ENCODE results near the gene CNTLN.
"Not testable (repeated sequence)": the region's sequence is repeated elsewhere in the genome, so short reads cannot be mapped to it uniquely, and the experiment has no call there.

Gene CNTLN

DNA sequence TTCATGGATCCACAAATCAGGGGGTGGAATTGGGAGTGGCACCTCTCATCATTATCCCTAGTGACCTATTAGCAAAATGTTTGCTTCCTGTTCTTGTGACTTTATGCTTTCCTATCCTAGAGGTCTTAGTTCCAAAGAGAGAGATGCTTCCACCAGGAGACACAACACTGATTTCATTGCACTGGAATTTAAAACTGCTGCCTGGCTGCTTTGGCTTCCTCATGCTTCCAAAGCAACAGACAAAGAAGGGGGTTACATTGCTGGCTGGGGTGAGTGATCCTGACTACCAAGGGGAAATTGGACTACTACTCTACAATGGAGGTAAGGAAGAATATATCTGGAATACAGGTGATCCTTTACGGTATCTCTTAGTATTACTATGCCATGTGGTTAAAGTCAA is 374.9 kb downstream of the CNTLN start:
- peaks cover 8% of the 10 kb centered on the region for H3K9me3 Mint-ChIP-seq
- H3K36me3 Mint-ChIP-seq (ENCODE audit: low read depth), result no peaks in the 10 kb centered on the region
- no peaks in the 10 kb centered on the region for H3K4me1 Mint-ChIP-seq (ENCODE audit: low read depth)
- H3K4me3 Mint-ChIP-seq, result no peak overlapping the region
- DNase-seq, result no peak
- no peak overlapping the region for H3K27ac Mint-ChIP-seq
- no peaks in the 10 kb centered on the region for H3K27me3 Mint-ChIP-seq

DNA sequence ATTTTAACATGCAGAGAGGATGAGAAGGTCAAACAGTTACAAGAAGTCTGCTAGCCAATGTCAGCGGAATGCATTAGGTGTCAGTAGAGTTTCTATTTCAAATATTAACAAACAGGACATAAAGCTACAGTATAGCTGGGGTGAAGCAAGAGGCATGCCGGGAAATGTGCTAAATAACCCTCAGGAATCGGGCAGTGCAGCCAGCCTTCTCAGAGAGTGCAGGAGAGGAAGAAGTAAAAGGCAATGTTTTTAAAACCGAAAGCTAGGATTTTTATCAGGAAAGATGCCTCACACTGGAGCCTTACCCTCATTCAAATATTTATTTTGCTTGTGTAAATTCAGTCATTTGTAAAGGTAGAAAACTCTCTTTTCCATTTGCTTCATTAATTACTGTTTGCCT is 384.9 kb downstream of the CNTLN start:
- Mint-ChIP-seq H3K4me1 (ENCODE audit: low read depth) (no peaks in the 10 kb centered on the region), H3K9me3 (no peaks in the 10 kb centered on the region), H3K4me3 (no peak overlapping the region), H3K27me3 (no peaks in the 10 kb centered on the region), H3K36me3 (ENCODE audit: low read depth) (no peaks in the 10 kb centered on the region), H3K27ac (no peak overlapping the region)
- no peak for DNase-seq

DNA sequence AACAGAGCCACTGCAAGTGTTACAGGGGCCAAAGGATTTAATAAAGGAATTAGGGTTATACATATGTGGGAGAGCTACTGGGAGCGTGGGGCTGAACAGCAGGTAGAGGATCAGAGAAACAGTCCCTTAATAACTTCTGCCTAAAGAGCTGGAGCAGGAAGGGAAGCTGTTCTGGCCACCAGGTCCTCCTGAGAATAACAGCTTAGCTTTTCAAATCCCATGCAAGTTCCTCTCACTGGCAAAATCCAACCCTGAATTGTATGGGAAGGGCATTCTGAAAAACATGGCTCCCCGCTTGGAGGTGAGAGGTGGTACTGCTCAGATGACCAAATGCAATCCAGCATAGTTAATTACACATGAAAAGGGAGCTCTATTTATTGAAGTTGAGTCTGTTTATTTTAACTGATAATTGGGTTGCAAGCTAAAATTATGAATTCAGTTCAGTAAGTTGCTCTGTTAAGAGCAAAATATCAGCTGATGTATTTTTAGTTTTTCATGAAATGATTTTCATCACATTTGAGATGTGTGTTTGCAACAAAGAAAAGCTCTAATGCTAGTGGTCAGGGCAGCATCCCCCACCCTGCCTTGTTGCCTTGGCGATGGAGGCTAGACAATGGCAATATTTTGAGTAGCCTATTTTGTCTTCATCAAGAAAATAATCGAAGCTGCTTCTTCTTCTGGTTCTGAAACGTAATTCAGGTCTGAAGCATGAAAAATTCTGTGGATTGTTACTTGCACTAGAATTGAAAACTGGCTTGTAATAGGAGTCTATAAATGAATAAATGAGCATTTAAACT is 385.6 kb downstream of the CNTLN start:
- Mint-ChIP-seq H3K4me1 (ENCODE audit: low read depth) (no peaks in the 10 kb centered on the region), H3K9me3 (no peaks in the 10 kb centered on the region)

DNA sequence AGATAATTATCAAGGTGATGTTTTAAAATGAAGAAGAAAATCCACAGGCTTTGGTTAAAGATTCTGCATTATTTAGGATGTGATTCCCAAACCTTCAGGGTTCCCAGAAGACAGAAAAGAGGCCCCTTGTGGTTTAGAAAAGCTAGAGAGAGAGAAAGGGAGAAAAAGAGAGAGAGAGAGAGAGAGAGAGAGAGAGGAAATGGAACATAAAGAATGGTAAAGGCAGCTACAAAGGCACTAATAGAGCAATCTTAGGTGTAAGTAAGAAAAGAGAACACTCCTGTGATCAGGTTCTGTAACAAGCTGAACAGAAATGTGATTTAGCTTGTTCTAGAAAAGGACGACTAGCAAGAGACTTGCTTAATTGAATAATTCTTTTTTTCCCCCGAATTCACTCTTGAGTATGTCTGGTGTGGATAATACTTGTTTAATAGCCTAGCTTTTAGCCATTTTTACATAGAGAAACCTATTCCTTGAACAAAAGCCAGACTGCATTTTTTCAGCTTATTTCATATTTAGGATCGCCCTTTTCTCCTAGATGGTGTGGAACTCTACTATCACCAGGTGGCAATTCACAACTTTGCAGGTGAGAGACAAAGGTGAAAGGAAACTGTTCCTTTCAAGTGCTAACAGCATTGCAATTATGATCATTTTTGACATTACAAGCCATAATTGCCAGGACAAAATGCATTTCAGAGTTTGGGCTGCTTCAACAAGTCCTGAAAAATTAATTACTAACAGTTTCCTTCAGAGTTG is 386.4 kb downstream of the CNTLN start:
- no peaks in the 10 kb centered on the region for H3K27me3 Mint-ChIP-seq
- H3K36me3 Mint-ChIP-seq (ENCODE audit: low read depth), result no peaks in the 10 kb centered on the region
- H3K4me1 Mint-ChIP-seq (ENCODE audit: low read depth), result no peaks in the 10 kb centered on the region
- no peak for DNase-seq
- H3K27ac Mint-ChIP-seq, result no peak overlapping the region
- no peak overlapping the region for H3K4me3 Mint-ChIP-seq
- H3K9me3 Mint-ChIP-seq, result no peaks in the 10 kb centered on the region

More for the DNA sequence above, 385.6 kb downstream of the CNTLN start:
- Mint-ChIP-seq H3K27me3 (no peaks in the 10 kb centered on the region), H3K27ac (no peak overlapping the region), H3K4me3 (no peak overlapping the region), H3K36me3 (ENCODE audit: low read depth) (no peaks in the 10 kb centered on the region)
- DNase-seq, result no peak

DNA sequence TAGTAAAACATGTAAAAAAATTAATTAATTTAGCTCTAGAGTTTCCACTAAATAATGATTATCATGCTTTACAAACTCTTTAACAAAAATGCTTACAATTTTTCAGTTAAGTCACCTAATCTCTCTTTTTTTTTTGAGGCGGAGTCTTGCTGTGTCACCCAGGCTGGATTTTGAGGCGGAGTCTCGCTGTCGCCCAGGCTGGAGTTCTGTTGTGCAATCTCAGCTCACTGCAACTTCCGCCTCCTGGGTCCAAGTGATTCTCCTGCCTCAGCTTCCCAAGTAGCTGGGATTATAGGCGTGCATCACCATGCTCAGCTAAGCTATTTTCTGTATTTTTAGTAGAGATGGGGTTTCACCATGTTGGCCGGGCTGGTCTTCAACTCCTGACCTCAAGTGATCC is 391.9 kb downstream of the CNTLN start:
- not testable (repeated sequence) for H3K4me3 Mint-ChIP-seq; H3K36me3 Mint-ChIP-seq (ENCODE audit: low read depth); H3K27me3 Mint-ChIP-seq; H3K9me3 Mint-ChIP-seq; H3K4me1 Mint-ChIP-seq (ENCODE audit: low read depth); H3K27ac Mint-ChIP-seq; DNase-seq

DNA sequence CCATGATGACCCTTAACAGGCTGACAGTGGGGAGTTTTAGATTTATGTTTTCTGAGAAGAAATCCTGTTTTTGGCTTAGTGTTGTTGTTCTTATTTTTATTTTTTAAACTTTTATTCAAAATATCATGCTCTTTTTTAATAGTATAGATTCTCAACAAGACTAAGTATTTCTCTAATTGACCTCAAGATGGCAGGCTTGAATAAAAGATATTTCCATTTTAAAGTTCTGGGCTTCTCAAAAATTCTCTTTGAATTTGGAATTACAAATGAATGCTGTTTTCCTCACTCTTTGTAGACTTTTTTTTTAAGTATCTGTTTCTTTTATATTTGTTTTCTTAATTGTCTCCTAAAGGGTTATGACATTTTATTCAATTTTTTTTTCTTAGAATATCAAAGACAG is 394.0 kb downstream of the CNTLN start:
- Mint-ChIP-seq H3K36me3 (ENCODE audit: low read depth) (no peaks in the 10 kb centered on the region), H3K4me1 (ENCODE audit: low read depth) (no peaks in the 10 kb centered on the region), H3K4me3 (no peak overlapping the region), H3K27me3 (no peaks in the 10 kb centered on the region), H3K9me3 (no peaks in the 10 kb centered on the region), H3K27ac (no peak overlapping the region)
- DNase-seq, result no peak

DNA sequence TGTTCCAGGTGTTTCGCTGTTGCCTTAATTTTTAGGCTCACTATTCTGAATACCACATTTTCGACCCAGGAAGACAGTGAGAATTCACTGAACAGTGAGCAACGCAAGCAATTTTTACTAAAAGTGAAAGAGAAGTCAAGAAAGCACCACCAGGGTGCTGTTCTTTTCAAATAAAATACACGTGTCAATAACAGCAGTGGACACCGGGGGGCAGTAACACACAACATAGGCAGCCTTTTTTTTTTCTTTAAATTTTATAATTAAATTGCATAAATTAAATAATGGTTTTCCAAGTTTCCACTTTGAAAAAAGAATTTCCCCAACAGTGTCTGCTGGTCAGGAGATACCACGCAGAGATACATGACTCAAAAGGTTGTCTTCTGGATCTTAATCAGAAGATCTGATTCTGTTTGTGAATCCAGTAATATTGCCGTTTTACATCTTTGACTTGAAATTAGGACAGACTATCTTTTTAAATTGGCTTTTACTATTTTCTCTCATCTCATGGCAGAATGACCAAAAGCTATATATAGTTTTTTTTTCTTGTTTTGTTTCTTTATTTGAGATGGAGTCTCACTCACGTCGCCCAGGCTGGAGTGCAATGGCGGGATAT is 396.9 kb downstream of the CNTLN start:
- H3K4me1 Mint-ChIP-seq (ENCODE audit: low read depth), result no peaks in the 10 kb centered on the region
- no peaks in the 10 kb centered on the region for H3K27me3 Mint-ChIP-seq
- DNase-seq, result no peak
- no peaks in the 10 kb centered on the region for H3K9me3 Mint-ChIP-seq
- H3K36me3 Mint-ChIP-seq (ENCODE audit: low read depth), result no peaks in the 10 kb centered on the region
- no peak overlapping the region for H3K4me3 Mint-ChIP-seq
- no peak overlapping the region for H3K27ac Mint-ChIP-seq

DNA sequence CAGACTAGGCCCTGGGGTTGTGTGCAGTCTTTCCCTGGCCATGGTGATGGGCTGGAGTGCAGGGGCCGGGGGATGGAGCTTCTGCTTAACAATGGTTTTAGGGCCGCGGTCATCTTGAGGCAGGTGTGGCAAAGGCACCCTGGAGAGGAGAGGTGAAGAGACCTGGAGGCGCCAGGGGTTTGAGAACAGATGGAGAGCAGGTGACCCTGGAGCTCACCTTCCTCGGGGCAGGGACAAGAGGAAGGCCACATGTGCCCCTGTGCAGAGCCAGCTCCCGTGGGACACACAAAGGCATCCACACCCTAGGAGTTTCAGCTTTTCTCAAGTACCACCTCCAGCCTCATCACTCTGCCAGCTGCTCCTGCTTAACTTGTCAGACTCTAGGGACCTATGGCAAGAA is 397.6 kb downstream of the CNTLN start:
- Mint-ChIP-seq H3K4me3 (no peak overlapping the region), H3K27ac (no peak overlapping the region), H3K4me1 (ENCODE audit: low read depth) (no peaks in the 10 kb centered on the region), H3K27me3 (no peaks in the 10 kb centered on the region), H3K36me3 (ENCODE audit: low read depth) (no peaks in the 10 kb centered on the region), H3K9me3 (no peaks in the 10 kb centered on the region)
- no peak for DNase-seq

DNA sequence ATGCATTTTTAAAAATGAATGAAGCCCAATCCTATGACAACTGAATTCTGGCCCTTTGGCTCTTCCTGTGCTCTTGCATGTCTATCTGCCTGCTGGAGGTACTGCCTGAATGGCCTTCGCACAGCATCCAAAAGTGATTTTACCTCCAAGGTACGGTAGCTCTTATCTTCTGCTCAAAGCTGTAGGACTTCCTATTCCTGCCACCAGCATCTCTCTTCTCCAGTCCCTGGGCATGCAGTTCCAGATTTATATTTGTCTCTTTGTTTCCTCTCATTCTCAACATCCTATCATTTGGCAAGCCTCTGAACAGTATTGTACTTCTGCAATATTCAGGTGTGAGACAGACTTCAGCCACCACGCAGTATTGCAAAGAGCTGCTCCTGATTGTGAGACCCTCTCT is 400.3 kb downstream of the CNTLN start:
- Mint-ChIP-seq H3K36me3 (ENCODE audit: low read depth) (no peaks in the 10 kb centered on the region), H3K27me3 (no peaks in the 10 kb centered on the region), H3K27ac (no peak overlapping the region), H3K9me3 (no peaks in the 10 kb centered on the region), H3K4me3 (no peak overlapping the region), H3K4me1 (ENCODE audit: low read depth) (no peaks in the 10 kb centered on the region)
- DNase-seq, result no peak

DNA sequence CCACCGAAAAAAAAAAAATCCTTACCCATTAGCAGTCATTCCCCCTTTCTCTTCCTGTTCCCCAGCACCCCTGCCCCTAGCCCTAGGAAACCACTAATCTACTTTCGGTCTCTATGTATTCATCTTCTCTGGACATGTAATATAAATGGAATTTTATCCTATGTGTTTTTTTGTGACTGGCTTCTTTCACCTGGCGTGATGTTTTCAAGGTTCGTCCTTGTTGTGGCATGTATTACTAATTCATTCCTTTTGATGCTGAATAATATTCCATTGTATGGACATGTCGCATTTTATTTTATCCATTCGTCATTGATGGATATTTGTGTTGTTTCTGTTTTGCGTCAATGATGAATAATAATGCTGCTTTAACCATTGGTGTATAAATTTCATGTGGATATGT is 401.2 kb downstream of the CNTLN start:
- Mint-ChIP-seq H3K27ac (no peak overlapping the region), H3K27me3 (no peaks in the 10 kb centered on the region), H3K36me3 (ENCODE audit: low read depth) (no peaks in the 10 kb centered on the region), H3K9me3 (peaks cover 6% of the 10 kb centered on the region), H3K4me1 (ENCODE audit: low read depth) (no peaks in the 10 kb centered on the region), H3K4me3 (no peak overlapping the region)
- no peak for DNase-seq

DNA sequence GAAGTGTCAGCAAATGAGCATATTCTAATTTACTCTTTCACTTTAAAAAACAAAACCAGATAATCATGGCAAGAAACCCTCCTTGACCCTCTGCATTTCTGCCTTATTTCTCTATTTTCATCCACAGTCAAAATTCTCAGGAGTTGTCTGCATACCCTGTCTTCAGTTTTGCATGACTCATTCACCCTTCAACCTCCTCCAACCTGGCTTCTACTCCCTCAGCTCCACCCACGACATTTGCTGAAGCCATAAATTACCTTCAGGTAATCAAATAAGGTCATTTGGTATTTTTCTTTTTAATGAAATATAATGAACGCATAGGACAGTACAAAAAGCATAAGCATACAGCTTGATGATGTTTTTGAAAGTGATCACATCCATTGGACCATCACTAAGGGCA is 416.2 kb downstream of the CNTLN start:
- Mint-ChIP-seq H3K27me3 (no peaks in the 10 kb centered on the region), H3K9me3 (peaks cover 20% of the 10 kb centered on the region), H3K27ac (no peak overlapping the region), H3K4me3 (no peak overlapping the region), H3K36me3 (ENCODE audit: low read depth) (no peaks in the 10 kb centered on the region), H3K4me1 (ENCODE audit: low read depth) (no peaks in the 10 kb centered on the region)
- no peak for DNase-seq

Measured in activated T-cell treated with anti-CD3 and anti-CD28 coated beads, Interleukin-2, amount 50 U/mL, for 24 hours (primary cell).